NCI-H82 (cell line): Measurements from ENCODE around the gene IGSF9.

Experiments used
- DNase-seq: peaks from one replicate; lab custom pipeline; 2025; lab: John Stamatoyannopoulos, UW

Gene IGSF9

DNA sequence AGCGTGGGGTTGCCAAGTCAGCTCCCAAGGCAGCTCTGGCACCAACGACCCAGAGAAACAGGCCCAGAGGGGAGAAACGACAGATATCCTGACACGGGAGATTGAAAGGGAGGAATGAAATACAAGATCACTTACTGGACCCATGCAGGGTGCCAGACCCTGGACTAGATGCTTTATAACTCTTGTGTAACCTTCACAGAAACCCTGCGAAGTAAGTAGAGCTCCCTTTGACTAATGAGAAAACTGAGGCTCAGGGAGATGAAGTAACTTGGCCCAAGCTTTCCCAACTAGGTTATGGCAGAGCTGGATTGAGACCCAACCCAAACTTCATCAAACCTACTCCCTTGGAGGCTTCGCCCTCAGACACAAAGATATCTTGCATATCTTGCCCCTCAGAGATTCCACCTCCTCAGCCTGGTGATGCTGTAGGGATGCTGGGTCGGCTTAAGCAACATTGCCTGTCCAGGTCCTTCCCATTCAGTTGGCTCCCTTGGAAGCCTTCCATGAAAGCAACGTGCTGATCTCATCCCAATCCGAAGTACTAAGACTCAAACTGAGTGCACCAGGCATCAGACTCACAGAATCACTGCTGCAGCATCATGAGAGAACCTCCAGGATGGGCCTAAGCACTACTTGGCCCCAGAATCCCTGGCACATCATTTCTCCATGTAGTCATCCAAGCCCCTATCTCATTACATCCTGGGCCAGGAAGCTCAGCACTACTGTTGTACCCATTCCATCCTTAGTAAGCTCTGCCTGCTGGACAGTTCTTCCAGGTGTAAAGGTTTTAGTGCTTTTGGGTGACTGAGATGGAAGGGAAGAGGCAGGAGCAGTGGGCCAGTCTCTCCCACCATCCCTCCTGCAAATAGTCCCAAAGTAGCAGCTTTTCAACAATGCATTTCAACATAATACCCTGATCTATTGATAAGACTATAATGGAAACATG lies 1.1 kb upstream of the IGSF9 start:
- no peak for DNase-seq

DNA sequence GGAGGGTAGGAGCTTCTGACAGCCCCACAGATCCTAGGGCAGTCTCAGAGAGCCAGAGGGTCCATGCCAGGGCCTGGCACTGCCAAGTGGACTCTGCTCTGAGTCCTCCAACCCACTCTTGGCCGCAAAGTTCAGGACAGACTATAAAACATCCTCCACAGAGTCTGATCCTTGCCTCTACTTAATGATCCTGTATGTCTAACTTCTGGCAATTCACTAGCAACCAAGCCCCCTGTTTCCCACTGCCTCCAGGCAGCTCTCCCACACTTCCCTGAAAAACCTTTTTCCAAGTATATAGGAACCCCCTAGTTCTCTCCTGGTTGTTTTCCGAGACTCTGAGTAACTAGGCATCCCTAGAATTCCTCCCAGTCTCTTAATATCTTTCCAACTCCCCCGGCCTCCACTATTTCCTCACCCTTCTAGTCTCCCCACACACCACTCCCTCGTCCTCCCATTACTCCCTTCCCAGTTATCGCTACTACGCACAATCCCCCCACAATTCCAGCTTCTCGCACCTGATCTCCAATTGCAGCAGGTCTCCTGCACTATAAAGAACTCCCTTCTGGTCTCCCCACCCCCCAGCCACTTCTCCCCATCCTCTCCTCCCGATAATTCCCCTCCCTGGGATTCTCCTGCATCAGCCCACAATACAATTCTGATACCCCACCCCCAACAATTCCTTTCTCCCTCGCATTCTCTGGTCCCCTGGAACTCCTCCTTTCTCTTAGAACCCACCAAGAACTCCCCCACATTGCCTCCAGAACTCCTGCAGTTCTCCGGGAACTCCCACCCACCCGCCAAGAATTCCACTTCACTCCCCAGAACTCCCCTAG lies 574 bp downstream of the IGSF9 start:
- DNase-seq, result peak; percentile 55

DNA sequence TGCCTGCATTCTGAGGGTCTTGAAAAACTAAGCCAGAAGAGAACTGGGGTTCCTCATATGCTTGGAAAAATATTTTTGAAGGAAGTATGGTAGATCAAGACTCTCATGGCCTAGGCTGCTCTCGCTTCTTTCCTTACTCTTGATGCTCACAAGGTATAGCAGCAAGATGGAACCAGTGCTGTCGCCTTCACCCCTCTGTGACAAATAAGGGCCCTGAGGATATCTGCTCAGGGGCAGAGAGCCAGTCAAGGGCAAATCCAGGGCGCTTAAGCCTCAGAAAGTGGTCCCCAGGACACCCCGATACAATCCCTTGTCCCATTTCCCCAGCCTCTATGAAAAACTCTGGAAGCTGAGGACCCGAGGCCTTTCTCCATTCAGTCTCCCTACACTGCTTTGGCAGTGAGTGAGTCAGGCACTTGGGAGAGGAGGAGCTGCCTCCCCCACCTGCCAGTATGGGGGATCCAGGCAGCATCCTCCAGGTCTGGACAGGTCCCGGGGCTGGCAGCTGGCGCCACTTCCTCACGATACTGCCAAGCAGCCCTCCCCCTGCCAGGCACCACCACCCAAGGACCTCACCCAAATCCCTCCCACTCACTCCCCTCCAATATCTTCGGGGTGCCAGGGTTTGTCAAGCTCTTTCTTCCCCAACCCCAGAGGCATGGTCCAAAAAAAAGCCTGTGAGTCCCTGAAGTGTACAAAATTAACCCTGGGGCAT lies 1.3 kb downstream of the IGSF9 start:
- DNase-seq, result no peak

DNA sequence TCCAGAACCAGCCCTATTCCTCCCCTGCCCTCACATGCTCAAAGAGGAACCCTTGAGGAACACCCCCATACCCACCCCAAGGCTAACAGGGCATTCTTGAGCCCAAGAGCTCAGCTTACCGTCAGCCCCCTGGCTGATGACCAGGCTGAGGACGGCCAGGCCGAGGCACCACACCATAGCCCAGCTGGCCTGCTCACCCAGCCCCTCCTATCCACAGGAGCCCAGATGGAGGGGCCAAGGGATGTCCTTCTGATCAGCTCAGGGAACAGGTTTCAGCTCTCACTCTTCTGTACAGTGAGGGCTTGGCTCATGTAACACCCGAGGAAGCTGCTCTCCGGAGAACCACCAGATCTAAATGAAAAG lies 2.2 kb downstream of the IGSF9 start:
- DNase-seq, result peak; percentile 26

DNA sequence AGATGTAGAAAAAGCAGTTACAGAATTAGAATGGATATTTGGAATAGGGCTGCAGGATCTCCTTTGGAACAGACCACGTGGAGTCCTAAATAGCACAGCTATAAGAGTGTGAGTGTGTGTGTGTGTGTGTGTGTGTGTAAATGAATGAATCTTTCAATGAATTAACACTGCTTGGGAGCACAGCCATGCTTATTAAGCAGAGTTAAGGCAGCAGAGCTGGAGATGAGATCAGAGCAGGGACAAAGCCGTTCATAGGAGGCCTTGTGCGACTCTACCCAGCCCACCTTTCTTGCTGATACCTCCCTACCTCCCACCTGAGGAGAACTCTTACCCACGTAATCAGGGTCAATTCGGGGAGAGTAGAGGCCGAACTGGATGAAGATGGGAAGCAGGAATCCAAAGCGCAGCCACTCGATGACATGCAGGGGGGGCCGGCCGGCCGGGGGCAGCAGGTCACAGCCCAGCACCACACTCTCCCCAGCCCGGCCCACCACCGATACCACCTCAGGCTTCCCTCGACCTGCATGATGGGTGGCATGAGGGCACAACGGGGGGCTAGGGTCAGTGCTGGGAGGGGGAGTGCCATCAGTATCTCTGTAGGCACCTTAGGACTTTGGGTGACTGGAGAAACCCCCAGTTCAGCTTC lies 2.7 kb downstream of the IGSF9 start:
- DNase-seq, result peak; percentile 23

DNA sequence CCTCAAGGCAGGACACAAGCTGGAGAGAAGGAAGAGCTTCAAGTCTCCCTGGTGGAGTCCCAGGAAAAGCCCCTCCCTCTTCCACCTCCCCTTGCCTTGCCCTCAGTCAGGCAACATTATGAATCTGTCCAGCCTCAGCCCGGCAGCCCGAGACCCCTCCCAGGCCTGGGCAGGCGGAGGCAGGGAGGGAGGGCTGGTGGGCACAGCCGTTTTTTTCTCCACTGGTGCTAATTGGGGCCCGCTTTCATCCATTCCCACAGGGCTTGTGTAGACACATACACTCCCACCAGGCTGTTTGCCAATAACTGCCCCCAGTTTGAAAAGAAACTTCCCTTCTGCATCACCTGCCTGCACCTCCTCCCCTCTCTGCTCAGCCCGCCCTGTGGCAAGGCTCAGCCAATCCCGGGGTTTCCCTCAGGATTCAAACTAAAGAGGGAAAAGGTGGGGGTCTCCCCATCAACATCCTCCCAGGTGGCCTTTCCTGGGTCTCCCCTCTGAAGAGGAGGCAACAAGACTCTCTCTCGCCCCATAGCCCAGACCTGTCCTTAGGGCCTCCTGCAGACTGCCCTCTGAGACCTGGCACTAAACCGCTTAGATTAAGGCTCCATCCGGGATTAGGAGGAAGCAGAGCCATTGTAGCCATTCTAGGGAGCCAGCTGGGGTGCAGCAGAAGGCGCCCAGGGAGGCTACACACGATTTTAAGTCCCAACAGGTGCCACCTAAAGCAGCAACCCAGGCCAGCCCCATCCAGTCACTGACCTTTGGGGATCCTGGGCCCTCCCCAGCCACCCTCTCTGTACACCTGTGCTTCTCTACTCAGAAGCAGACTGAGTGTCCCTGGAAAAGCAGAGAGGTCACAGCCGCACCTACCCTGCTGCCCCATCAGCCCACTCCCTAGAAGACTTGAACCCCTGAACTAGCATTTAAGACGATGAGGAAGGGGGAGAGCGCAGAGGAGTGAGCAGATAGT lies 3.5 kb downstream of the IGSF9 start:
- peak; percentile 92 for DNase-seq

DNA sequence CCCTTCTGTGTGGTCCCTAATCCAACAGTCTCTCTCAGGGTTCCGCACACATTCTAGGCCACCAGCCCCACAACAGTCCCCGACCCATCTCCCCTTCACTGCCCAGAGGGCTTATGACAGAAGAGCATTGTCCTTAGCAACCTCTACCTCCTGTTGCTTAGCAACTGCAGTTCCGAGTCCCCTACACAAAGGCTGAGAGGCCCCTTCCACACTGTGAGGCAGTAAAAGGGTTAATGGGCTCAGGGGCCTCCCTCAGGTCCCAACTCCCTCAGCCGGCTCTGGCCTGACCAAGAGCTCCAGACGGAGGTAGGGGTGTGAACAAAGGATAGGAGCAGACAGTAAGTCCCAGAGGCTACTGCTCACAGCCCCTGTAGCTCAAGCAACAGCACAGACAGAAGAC lies 4.3 kb downstream of the IGSF9 start:
- DNase-seq, result peak; percentile 70

DNA sequence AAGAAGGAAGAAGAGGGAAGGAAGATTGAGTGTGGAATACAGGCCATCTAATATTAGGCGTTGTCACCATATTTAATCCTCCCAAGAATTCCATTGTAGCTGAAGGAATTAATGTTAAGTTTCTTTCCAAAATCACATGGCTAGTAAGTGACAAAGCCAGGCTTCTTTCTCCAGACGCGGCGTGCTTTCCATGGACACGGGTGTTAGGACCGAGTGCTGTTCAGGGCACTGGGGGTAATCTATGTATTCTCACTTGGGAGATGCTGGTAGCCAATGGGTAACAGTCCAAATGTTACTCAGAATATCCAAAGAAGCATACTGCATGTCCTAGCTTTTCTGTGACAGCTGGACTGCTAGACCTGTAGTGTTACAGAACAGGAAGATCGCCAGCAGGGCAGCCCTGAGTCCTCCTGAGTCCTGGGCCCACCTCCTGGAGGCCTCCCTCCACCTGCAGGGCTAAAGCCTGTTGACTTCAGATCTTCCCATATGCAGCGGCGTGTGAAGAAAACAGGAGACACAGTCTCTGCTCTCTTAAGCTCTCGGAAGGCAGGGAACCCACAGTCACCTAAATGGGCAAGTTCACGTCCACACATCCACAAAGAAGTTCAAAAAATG lies 5.3 kb downstream of the IGSF9 start:
- peak; percentile 52 for DNase-seq

DNA sequence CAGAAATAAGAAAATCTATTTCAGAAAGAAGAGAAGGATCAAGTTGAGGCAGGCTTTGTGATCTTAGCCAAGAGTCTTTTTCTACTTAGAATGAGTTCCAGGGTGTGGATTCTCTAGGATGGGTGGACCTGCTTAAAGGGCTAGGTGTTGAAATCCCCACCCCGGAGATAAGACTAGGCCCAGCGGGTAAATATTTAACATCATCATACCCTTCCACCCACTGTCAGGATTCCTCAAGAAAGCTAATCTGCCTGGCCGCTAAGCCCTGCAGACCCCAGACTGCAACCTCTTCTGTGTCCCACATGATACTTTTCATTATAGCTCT lies 5.8 kb downstream of the IGSF9 start:
- DNase-seq, result peak; percentile 23

DNA sequence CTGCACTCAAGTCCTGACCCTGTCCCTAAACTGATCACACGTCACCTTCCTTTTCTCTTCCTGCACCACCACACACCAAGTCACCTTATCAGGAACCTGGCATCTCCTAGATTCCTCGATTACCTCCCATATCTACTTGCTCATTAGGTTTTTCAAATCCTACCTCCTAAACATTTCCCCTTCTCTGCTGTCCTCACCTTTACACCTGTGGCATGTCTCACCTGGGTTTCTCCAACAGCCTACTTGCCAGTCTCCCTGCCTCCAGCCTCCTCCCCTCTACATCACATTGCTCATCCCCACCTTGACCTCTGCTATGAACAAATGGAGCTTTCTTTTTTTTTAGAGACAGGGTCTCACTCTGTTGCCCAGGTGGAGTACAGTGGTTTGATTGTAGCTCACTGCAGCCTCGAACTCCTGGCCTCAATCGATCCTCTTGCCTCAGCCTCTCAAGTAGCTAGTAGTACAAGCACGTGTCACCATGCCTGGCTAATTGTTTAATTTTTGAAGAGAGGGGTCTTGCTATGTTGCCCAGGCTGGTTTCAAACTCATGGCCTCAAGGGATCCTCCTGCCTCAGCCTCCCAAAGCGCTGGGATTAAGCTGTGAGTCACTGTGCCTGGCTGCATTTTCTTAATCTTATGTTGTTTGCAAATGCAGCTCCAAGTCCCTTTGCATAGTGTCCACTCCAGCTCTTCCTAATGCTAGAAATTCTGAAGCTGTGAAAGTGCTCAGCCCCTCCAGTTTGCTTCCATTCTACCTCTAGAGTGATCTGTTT lies 6.3 kb downstream of the IGSF9 start:
- DNase-seq, result no peak

DNA sequence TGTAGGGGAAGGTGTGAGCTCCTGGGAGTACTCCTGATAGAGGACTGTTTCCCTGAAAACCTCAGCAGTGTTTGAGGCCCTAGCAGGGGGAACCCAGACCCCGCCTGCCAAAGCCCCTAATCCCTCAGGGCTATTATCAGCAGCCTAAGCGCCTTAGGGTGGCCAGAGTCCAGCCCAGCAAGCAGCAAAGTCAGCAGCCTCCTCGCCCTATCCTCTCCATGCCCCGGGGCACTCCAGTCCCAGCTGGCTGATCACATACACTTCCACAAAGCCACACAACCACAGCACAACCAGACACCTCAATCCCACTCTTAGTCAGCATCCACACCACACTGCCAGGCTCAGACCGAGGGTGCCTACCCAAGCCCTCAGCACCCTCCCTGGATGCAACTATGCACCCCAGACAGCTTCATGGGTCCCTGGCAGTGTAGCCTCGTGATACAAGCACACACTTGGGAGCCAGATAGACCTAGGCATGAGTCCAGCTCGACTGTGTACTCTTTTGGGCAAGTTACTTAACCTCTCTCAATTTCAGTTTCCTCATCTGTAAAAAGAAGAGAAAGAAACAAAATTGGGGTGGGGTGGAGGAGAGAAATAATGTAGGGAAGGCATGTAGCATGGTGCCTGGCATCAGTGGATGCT lies 7.1 kb downstream of the IGSF9 start:
- DNase-seq, result peak; percentile 94

DNA sequence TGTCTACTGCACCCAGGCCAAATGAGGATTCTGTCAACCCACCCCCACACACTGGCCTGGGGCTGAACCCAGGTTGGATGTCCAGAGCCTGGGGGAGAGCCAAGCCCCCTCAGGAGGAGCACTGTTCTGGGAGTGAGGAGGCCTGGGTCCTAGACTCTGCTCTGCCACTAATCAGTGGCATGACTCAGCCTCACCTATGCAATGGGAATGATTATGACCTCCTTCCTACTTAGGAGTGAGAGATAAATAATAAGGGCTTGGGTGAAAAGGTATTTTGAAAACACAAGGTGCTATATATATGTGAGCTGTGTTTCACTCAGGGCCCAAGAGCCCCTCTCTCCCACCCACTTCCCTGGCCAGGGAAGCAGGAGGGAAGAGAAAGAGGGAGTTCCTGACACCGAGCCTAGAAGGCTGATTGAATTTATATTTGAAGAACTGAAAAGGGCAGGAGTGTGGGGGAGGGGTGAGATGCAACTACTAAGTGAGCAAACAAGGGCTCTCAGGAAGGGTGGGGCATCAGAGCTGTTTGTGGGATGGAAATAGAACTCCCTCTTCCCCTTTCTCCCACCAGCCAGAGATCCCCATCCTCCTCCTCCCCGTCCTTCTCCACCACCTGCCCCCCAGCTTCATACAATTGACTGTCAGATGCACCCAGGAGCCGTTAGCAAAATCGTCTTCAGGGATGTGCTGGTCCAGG lies 8.2 kb downstream of the IGSF9 start:
- DNase-seq, result peak; percentile 77

DNA sequence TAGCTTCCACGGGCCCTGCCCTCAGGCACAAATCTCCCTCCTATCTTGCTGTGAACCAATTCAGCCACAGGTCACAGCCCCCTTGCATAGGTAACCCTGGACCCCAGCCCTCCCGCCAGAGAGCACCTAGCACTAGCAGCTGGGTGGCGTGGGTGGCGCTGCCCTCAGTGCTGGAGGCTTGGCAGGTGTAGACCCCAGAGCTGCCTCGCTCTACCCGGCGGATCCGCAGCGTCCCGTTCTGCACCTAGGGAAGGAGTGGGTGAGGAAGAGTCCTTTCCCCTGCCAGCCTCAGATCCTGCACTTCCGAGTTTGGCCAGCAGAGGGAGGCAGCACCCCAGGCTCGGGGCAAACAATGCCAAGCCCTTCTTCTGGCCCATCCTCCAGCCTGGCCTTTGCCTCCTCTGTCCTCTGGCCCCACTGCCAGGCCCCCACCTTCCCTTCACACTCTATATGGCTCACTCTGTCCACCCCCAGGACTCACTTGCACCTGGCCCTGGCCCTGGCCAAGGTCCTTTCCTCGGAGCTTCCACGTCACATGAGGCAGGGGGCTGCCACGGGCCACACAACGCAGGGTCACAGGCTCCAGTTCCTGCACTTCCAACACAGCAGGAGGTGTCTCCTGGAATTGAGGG lies 9.0 kb downstream of the IGSF9 start:
- DNase-seq, result peak; percentile 86

DNA sequence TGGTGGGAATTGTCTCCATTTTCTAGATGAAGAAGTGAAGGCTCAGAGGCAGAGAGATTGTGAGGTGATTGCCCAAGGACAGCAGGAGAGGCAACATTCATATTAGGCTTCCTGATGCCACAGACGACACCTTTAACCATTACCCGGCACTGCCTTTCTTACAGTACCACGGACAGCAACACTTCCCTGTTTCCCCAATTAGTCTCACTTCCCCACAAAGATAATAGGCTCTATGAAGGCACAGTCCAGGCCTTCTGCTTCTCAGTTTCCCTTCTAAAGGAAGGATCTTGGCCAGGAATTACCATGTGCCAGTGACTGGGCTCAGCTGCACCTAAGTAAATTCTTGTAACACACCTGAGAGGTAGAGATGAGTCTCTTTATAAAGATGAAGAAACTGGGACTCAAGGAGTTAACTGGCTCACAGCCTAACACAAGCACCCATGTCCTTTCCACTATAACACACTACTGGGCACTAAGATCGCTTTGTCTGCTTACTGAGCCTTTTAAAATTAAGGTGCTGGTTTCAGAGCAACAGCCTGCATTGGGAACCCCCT lies 9.6 kb downstream of the IGSF9 start:
- DNase-seq, result no peak

DNA sequence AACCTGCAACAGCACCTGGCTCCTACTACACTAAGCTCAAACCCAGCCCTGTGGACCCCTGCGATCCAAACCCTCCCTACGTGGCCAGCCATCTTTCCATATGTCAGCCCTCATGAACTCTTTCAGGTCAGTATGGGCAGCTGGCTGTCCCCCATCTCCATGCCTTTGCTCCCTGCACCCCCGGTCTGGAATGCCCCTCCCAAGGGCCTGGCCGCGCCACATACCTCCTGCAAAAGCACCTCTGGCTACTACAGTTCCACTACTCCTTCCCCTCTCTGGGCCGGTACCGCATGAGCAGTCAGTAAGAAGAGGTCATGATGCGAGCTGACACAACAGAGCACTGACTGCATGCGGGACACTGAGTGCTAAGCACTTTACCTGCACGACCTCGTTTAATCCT lies 10.1 kb downstream of the IGSF9 start:
- no peak for DNase-seq

DNA sequence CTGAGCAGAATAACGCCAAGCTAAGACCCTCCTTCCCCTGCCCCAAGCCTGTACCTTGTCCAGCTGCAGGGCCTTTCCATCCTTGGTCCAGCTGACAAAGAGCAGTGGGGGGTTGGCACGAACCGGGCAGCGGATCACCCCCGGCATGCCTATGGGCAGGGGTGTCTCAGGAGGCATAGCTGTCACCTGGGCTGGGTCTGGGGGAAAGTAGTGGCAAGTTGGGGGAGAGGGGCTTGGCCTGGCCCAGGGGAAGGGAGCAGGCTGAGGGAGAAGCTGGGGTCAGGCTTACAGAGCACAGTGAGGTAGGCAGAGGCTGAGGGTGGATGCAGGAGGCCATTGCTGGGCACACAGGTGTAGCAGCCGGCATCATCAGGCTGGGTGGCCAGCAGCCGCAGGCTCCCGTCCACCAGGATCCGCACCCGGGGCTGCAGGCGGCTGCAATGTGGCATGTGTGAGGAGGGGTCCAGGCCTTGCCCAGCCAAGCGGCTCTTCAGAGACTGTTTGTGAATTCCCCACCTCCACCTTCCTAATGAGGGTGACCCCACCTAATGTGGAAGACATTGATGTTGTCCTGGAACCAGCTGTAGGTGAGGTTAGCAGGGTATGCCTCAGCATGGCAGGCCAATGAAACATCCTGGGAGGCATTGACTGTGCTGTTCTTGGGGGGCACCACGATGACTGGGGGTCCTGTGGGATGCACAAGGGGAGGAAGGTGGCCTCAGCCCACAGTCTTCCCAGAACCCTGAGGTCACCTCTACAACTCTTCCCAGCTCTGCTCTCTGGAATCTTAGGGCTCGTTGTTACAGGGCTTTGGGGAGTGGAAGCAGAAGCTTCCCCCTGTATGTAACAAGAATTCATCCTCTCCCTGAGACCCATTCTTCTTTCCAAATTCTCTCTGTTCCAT lies 11.0 kb downstream of the IGSF9 start:
- no peak for DNase-seq

DNA sequence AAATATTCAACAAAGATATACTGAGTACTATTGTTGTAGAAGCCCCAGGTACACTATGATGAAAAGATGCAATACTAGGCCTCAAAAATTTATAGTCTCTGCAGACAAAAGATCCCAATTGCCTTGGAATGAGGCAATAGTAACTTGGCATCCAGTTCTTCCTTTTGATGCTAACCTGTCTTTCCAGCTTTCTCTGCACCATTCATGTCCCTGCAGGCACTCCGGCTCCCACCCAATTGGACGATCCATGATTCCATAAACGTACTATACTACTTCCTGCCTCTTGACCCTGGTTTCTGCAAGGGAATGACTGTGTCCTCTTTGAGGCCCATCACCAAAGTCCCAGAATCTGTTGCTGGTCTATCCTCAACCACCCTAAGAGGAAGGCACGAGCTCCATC lies 12.1 kb downstream of the IGSF9 start:
- DNase-seq, result no peak
